WTC11 (cell line): ENCODE results near the gene ABI2. TPM values are rescaled to one million over a fixed set of nuclear protein-coding genes. Genes with fewer than 3 reads are reported as not detected.
A peak's percentile ranks its signal among the peaks of the same experiment; 100 is the strongest.
"Not testable (repeated sequence)": the region's sequence is repeated elsewhere in the genome, so short reads cannot be mapped to it uniquely, and the experiment has no call there.

Experiments
- ATAC-seq: fragments of 200-7000 bp; cut with Tn5 transposase; 2 replicates; pipeline ENCODE4 v1.10.0; 2021; ENCODE audit warnings: mild to moderate bottlenecking, moderate library complexity
- CTCF ChIA-PET: fragments of 300-600 bp; sonication (Branson Sonifier 250); formaldehyde crosslinking; loops from one replicate; lab custom pipeline; 2021; ENCODE audit warnings: antibody characterized with exemption; lab: Charles Lee
- POLR2A ChIA-PET: fragments of 350-600 bp; sonication (Branson Sonifier 250); formaldehyde crosslinking; loops from one replicate; lab custom pipeline; 2021; ENCODE audit warnings: antibody characterized with exemption; lab: Charles Lee
- DNase-seq: peaks from one replicate; pipeline ENCODE4 v3.0.0; 2021; ENCODE audit warnings: low spot score
- H3K27ac Mint-ChIP-seq: 2 replicates; pipeline ENCODE4 v1.8.0; 2021; ENCODE audit warnings: mixed read lengths
- H3K27me3 Mint-ChIP-seq: 2 replicates; pipeline ENCODE4 v1.8.0; 2021; ENCODE audit warnings: low read depth, mild to moderate bottlenecking, moderate library complexity, mixed read lengths
- H3K36me3 Mint-ChIP-seq: 2 replicates; pipeline ENCODE4 v1.8.0; 2021; ENCODE audit warnings: mixed read lengths
- H3K4me1 Mint-ChIP-seq: 2 replicates; pipeline ENCODE4 v1.8.0; 2022; ENCODE audit warnings: mixed read lengths
- H3K4me3 Mint-ChIP-seq: 2 replicates; pipeline ENCODE4 v1.8.0; 2021; ENCODE audit warnings: mild to moderate bottlenecking, moderate library complexity, mixed read lengths
- H3K9me3 Mint-ChIP-seq: 2 replicates; pipeline ENCODE4 v1.8.0; 2021; ENCODE audit warnings: mixed read lengths
- ATF3 ChIP-seq: sonication (generic); formaldehyde crosslinking; conservative IDR thresholded peaks from 2 replicates; pipeline ENCODE4 v1.8.1; 2022; ENCODE audit warnings: mild to moderate bottlenecking, missing genetic modification reagents
- CDX4 ChIP-seq: fragments of 250-450 bp; sonication (Bioruptor Pico); IDR thresholded peaks from 2 replicates; pipeline ENCODE4 v1.9.0; 2021; ENCODE audit warnings: moderate library complexity, mild to moderate bottlenecking, inconsistent platforms, borderline replicate concordance
- ESRRA ChIP-seq: sonication (generic); formaldehyde crosslinking; IDR thresholded peaks from 2 replicates; pipeline ENCODE4 v1.8.1; 2022; ENCODE audit warnings: mild to moderate bottlenecking, missing genetic modification reagents, borderline replicate concordance
- FOXJ3 ChIP-seq: sonication (generic); formaldehyde crosslinking; IDR thresholded peaks from 2 replicates; pipeline ENCODE4 v1.9.0; 2021; ENCODE audit warnings: missing genetic modification reagents, mild to moderate bottlenecking, borderline replicate concordance
- JUN ChIP-seq: sonication (generic); formaldehyde crosslinking; IDR thresholded peaks from 2 replicates; pipeline ENCODE4 v1.8.0; 2023; ENCODE audit warnings: mild to moderate bottlenecking, missing genetic modification reagents
- NFE2L1 ChIP-seq: sonication (generic); formaldehyde crosslinking; IDR thresholded peaks from 2 replicates; pipeline ENCODE4 v1.8.1; 2023; ENCODE audit warnings: missing genetic modification reagents
- OVOL2 ChIP-seq: fragments of 250-450 bp; sonication (Bioruptor Pico); IDR thresholded peaks from 2 replicates; pipeline ENCODE4 v1.9.0; 2021; ENCODE audit warnings: mild to moderate bottlenecking, borderline replicate concordance
- PRDM15 ChIP-seq: sonication (generic); formaldehyde crosslinking; IDR thresholded peaks from 2 replicates; pipeline ENCODE4 v1.8.0; 2022; ENCODE audit warnings: missing genetic modification reagents
- RORB ChIP-seq: fragments of 250-450 bp; sonication (Bioruptor Pico); IDR thresholded peaks from 2 replicates; pipeline ENCODE4 v1.9.0; 2021; ENCODE audit warnings: mild to moderate bottlenecking
- SMAD3 ChIP-seq: sonication (generic); formaldehyde crosslinking; IDR thresholded peaks from 2 replicates; pipeline ENCODE4 v1.8.0; 2022; ENCODE audit warnings: missing genetic modification reagents, mild to moderate bottlenecking, borderline replicate concordance
- SMAD4 ChIP-seq: sonication (generic); formaldehyde crosslinking; IDR thresholded peaks from 2 replicates; pipeline ENCODE4 v1.8.0; 2022; ENCODE audit warnings: mild to moderate bottlenecking, missing genetic modification reagents
- SP1 ChIP-seq: sonication (generic); formaldehyde crosslinking; conservative IDR thresholded peaks from 2 replicates; pipeline ENCODE4 v1.8.1; 2022; ENCODE audit warnings: missing genetic modification reagents
- TCF7 ChIP-seq: sonication (generic); formaldehyde crosslinking; IDR thresholded peaks from 2 replicates; pipeline ENCODE4 v1.8.0; 2022; ENCODE audit warnings: mild to moderate bottlenecking, low read depth, missing genetic modification reagents, moderate library complexity
- TEAD4 ChIP-seq: sonication (generic); formaldehyde crosslinking; IDR thresholded peaks from 2 replicates; pipeline ENCODE4 v1.8.0; 2022; ENCODE audit warnings: mild to moderate bottlenecking, missing genetic modification reagents
- TP53 ChIP-seq: sonication (generic); formaldehyde crosslinking; IDR thresholded peaks from 2 replicates; pipeline ENCODE4 v1.8.1; 2023; ENCODE audit warnings: mild to moderate bottlenecking, missing genetic modification reagents
- ZNF263 ChIP-seq: sonication (generic); formaldehyde crosslinking; IDR thresholded peaks from 2 replicates; pipeline ENCODE4 v1.8.1; 2022; ENCODE audit warnings: low read depth, mild to moderate bottlenecking, moderate library complexity, missing genetic modification reagents
- ZNF317 ChIP-seq: sonication (generic); formaldehyde crosslinking; IDR thresholded peaks from 2 replicates; pipeline ENCODE4 v1.8.1; 2023; ENCODE audit warnings: low read depth, mild to moderate bottlenecking, moderate library complexity, missing genetic modification reagents, borderline replicate concordance
- total RNA-seq: library from RNA; stranded (reverse); gene quantifications from 3 replicates; pipeline ENCODE4 v1.2.3, GENCODE V29; 2021
- TF ChIP-seq, protein P1 (sequence below): fragments of 250-450 bp; sonication (Bioruptor Pico); IDR thresholded peaks from 2 replicates; pipeline ENCODE4 v1.8.0; 2021; ENCODE audit warnings: mild to moderate bottlenecking

Gene ABI2
- total RNA-seq, 1 experiment from 2014 or later, result 121 TPM

GRCh38 chr2:203361922-203362321 is 33.7 kb downstream of the ABI2 start:
- POLR2A ChIA-PET, result no interaction called here

DNA sequence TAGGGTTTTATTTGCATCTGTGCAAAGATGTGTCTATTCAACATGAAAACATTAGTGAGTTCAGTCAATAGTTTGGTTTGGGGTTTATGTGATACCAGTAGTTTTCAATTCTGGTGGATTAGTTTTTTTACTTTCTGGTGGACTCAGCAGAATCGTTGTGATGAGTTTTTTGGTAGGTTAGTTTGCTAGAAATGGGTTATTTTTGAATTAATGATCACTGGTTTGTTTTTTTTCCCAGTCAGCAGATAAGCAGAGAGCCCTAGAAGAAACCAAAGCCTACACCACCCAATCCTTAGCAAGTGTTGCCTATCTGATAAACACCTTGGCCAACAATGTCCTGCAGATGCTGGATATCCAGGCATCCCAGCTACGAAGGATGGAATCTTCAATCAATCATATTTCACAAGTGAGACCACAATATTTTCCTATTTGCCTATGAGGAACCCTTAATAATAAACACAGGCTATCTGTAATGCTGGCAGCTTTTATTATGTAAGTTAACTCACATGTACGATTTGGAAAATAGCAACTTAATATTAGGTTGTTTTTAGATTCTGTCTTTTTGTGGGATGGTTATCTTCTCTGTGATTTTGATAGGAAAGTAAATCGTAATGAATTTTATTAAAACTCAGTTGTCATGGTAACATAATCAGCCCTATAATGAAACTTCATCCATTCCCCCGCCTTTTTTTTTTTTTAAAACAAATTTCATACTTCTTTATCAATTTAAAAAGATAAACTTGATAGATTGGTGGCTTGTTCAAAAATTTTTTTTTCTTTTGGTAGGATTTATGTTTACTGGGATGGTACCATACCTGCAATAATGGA is 38.7 kb downstream of the ABI2 start:
- peak overlapping the region; percentile 43 for H3K27ac Mint-ChIP-seq
- no peak overlapping the region for H3K4me3 Mint-ChIP-seq
- TF ChIP-seq TEAD4 (CRISPR knock-in tag) (no peak), SMAD3 (CRISPR knock-in tag) (no peak), TP53 (CRISPR knock-in tag) (no peak), ZNF317 (CRISPR knock-in tag) (no peak), SP1 (CRISPR knock-in tag) (no peak)
- ChIA-PET POLR2A (no interaction called here), CTCF (no interaction called here)
- no peaks in the 10 kb centered on the region for H3K27me3 Mint-ChIP-seq
- ATAC-seq (no peak), DNase-seq (no peak)
- H3K36me3 Mint-ChIP-seq, result peaks cover 30% of the 10 kb centered on the region
- peaks cover 5% of the 10 kb centered on the region for H3K9me3 Mint-ChIP-seq
- no peaks in the 10 kb centered on the region for H3K4me1 Mint-ChIP-seq

More at GRCh38 chr2:203361922-203362321, 33.7 kb downstream of the ABI2 start:
- Mint-ChIP-seq H3K27ac (peak overlapping the region; percentile 55; the same call in 1 of the 2 replicates), H3K36me3 (peaks cover 18% of the 10 kb centered on the region), H3K4me3 (no peak overlapping the region), H3K27me3 (no peaks in the 10 kb centered on the region), H3K4me1 (peaks cover 14% of the 10 kb centered on the region), H3K9me3 (peaks cover 10% of the 10 kb centered on the region)
- ATAC-seq (no peak), DNase-seq (no peak)
- CTCF ChIA-PET, result no interaction called here
- no peak for TF ChIP-seq ESRRA (CRISPR knock-in tag)

DNA sequence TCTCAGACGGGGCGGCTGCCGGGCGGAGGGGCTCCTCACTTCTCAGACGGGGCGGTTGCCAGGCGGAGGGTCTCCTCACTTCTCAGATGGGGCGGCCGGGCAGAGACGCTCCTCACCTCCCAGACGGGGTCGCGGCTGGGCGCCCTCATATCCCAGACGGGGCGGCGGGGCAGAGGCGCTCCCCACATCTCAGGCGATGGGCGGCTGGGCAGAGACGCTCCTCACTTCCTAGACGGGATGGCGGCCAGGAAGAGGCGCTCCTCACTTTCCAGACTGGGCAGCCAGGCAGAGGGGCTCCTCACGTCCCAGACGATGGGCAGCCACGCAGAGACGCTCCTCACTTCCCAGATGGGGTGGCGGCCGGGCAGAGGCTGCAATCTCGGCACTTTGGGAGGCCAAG is 44.5 kb downstream of the ABI2 start:
- H3K4me1 Mint-ChIP-seq, result not testable (repeated sequence)

DNA sequence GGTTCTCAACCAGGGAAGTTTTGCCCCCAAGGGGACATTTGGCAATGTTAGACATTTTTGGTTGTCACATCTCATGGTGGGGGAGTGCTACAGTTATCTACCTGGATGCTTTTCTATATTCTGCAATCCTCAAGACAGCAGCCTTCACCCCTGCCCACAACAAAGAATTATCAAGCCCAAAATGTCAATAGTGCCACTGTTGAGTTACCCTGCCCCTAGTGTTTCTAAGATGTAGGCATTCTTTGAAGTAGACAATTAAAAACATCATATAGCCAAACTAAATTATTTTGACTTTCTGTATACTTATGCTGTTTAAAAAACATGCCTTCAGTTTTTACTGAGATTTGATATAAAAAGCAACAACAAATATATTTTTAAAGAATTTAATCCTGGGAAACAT is 48.0 kb downstream of the ABI2 start:
- ChIA-PET CTCF (no interaction called here), POLR2A (no interaction called here)
- Mint-ChIP-seq H3K27ac (no peak overlapping the region; the same call in 1 of the 2 replicates), H3K9me3 (peaks cover under 1% of the 10 kb centered on the region), H3K4me3 (no peak overlapping the region), H3K27me3 (no peaks in the 10 kb centered on the region), H3K36me3 (peaks cover 5% of the 10 kb centered on the region), H3K4me1 (no peaks in the 10 kb centered on the region)
- DNase-seq (no peak), ATAC-seq (no peak)
- no peak for TF ChIP-seq TCF7 (CRISPR knock-in tag)
- no peak for TF ChIP-seq OVOL2
- TF ChIP-seq JUN (CRISPR knock-in tag), result no peak
- no peak for TF ChIP-seq TP53 (CRISPR knock-in tag)
- no peak for TF ChIP-seq ZNF263 (CRISPR knock-in tag)
- no peak for TF ChIP-seq RORB (CRISPR knock-in tag)
- TF ChIP-seq NFE2L1 (CRISPR knock-in tag), result no peak
- TF ChIP-seq CDX4, result no peak
- TF ChIP-seq SMAD4 (CRISPR knock-in tag), result no peak
- TF ChIP-seq ATF3 (CRISPR knock-in tag), result no peak
- TF ChIP-seq FOXJ3, result no peak
- no peak for TF ChIP-seq SP1 (CRISPR knock-in tag)
- TF ChIP-seq PRDM15, result no peak
- TF ChIP-seq, protein P1, sequence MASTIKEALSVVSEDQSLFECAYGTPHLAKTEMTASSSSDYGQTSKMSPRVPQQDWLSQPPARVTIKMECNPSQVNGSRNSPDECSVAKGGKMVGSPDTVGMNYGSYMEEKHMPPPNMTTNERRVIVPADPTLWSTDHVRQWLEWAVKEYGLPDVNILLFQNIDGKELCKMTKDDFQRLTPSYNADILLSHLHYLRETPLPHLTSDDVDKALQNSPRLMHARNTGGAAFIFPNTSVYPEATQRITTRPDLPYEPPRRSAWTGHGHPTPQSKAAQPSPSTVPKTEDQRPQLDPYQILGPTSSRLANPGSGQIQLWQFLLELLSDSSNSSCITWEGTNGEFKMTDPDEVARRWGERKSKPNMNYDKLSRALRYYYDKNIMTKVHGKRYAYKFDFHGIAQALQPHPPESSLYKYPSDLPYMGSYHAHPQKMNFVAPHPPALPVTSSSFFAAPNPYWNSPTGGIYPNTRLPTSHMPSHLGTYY (CRISPR knock-in tag), result no peak

More for the DNA sequence above, 44.5 kb downstream of the ABI2 start:
- H3K4me3 Mint-ChIP-seq, H3K27me3 Mint-ChIP-seq, DNase-seq, CTCF ChIA-PET, H3K27ac Mint-ChIP-seq, H3K9me3 Mint-ChIP-seq, ATAC-seq, POLR2A ChIA-PET: not testable (repeated sequence)
- H3K36me3 Mint-ChIP-seq, result peaks cover 23% of the 10 kb centered on the region
